HG03108 (cell line): ENCODE results near the gene GPR156.

Source experiments
- ATAC-seq: cut with Tn5 transposase; IDR thresholded peaks from one replicate; pipeline ENCODE4 v1.9.1; 2021; ENCODE audit warnings: moderate library complexity; ENCODE audit not compliant: unreplicated experiment

The GPR156 gene

DNA sequence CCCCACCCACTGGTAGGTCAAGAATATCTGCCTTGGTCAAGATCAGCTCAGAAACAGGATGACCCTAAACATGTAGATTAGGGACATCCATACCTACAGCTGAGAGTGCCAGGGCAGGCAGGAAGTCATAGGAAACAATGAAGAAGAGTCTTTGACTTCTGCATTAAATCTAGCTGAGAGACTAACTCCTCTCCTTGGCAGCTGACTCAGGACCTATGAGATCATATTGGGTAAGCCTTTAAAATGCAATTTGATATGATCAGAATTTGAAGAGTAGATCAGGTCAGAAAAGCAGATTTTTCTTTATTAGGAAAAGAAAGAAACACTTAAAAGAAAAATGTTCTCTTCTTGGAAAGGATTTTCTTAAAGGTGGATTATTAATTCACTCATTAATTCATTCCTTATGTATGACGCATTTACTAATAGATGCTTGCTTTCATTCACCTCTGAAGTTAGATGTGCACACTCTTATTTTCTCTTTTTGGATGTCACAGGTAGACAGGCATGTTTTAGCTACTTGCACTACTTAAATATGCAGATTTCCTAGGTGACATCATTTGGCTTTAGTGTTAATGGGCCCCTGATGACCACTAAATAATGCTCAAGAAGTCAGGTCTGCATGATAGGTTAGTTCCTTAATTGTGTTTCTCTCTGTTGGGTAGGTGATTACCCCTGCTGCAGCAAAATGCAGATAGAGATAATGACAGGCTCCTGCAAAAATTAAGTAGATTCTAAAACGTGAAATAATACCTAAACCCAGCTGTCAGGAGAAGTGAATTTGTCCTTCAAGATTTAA is 155.1 kb downstream of the GPR156 start:
- no peak for ATAC-seq

DNA sequence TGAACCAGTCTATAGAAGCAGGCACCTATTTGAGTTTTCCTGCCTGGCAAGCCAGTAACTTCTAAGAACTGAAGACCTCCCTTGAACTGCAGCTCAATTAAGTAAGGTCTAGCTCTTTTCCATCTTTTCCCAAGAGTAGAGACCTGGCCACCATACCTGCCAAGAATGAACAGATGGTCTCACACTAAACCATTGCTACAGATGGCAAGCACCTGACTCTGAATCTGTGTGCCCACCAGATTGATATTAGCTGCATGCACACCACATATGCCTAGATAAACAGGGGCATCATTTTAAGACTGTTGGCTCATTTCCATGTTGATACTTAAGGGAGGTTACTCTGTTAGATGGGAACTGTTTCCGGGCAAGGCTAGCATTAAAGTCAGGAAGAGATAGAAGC is 156.0 kb downstream of the GPR156 start:
- no peak for ATAC-seq

DNA sequence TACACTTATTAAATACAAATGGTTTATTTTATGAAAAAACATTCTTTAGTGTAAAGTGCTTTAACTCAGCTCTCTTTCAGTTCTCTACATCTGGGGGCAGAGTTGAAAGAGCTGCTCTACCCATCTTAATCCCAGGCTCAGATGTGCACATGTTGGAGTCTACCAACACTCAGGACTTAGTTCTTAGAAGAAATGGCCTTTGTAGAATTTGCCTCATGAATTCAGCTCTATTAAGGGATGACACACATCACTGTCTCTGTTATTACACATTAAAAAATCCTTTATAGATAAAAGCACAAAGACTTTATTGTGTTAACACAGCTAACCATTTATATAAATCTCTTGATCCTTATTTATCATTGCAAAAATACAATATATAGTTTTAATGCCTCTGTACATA is 159.0 kb downstream of the GPR156 start:
- no peak for ATAC-seq

DNA sequence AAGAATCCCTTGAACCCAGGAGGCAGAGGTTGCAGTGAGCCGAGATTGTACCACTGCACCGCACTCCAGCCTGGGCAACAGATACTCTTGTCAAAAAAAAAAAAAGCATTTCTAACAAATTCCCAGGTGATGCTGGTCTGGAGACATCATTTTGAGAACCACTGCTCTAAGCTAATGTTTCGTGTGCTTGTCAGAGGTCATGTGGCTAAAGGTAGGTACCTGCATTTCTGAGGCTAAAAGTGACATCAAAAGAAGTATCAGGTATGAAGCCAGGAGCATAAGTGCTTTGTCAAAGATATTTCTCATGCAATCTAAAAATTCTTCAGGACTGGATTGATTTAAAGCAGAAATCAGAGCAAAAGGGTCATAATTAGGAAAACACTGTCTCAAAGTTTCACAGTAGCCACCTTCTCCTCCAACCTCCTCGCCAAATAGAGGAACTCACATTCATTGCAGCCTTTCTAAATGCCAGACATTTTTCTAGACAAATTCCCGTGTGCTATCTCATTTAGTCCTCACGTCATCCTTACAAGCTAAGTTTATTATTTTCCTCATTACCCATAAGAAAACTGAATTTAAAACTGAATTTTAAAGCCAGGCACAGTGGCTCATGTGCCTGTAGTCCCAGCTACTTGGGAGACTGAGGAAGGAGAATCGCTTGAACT is 165.0 kb downstream of the GPR156 start:
- ATAC-seq, result no peak
